LNCAP (cell line): ENCODE measurements around the gene CMTM4.

Experiments used
- CTCF ChIP-seq: fragments of 450-650 bp; IDR thresholded peaks from 2 replicates; pipeline ENCODE4 v1.5.1; 2017; ENCODE audit warnings: mild to moderate bottlenecking

The CMTM4 gene

GRCh38 chr16:66649167-66649566 is 47.4 kb downstream of the CMTM4 start:
- TF ChIP-seq CTCF = no peak

- TF ChIP-seq CTCF = no peak
Observed at GRCh38 chr16:66647866-66648265, 48.7 kb downstream of the CMTM4 start.

GRCh38 chr16:66641387-66641786 is 55.2 kb downstream of the CMTM4 start:
- TF ChIP-seq CTCF = no peak

- TF ChIP-seq CTCF = no peak
Observed at GRCh38 chr16:66640724-66641314, 55.7 kb downstream of the CMTM4 start.

- no peak for TF ChIP-seq CTCF
Observed at GRCh38 chr16:66639091-66639885, 57.3 kb downstream of the CMTM4 start.

GRCh38 chr16:66637806-66638205 is 58.7 kb downstream of the CMTM4 start:
- TF ChIP-seq CTCF = no peak

GRCh38 chr16:66636199-66636598 is 60.3 kb downstream of the CMTM4 start:
- TF ChIP-seq CTCF = no peak
